ENCODE data around the gene TTYH3.

DNA sequence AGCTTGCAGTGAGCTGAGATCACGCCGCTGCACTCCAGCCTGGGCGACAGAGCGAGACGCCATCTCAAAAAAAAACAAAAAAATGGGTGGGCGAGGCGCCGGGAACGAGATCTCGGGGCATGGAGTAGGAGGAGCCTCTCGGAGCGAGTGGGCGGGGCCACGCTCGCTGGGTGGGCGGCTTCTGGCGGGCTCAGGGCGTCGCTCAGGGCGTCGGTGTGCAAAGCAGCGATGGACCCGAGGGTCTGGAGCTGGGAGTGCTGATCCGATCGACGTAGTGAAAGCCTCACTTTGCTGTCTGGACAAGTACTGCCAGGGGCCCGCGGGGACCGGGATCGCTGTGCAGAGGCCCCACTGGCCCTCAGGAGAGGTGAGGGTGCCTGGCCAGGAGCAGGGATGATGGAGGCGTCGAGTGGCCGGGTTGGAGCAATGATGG, 33.6 kb downstream of the TTYH3 start:
- TF ChIP-seq, protein P1, sequence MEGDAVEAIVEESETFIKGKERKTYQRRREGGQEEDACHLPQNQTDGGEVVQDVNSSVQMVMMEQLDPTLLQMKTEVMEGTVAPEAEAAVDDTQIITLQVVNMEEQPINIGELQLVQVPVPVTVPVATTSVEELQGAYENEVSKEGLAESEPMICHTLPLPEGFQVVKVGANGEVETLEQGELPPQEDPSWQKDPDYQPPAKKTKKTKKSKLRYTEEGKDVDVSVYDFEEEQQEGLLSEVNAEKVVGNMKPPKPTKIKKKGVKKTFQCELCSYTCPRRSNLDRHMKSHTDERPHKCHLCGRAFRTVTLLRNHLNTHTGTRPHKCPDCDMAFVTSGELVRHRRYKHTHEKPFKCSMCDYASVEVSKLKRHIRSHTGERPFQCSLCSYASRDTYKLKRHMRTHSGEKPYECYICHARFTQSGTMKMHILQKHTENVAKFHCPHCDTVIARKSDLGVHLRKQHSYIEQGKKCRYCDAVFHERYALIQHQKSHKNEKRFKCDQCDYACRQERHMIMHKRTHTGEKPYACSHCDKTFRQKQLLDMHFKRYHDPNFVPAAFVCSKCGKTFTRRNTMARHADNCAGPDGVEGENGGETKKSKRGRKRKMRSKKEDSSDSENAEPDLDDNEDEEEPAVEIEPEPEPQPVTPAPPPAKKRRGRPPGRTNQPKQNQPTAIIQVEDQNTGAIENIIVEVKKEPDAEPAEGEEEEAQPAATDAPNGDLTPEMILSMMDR (IDR thresholded peaks at IDR 0.05), result no peak
- no peak for TF ChIP-seq POLR2A (IDR thresholded peaks at IDR 0.05)
- no peak for TF ChIP-seq EP300 (IDR thresholded peaks at IDR 0.05)

Measured in ovary (tissue), 3 donors.